NCI-H128 (cell line): ENCODE data around the gene PACRG.
"Not testable (repeated sequence)": the region's sequence is repeated elsewhere in the genome, so short reads cannot be mapped to it uniquely, and the experiment has no call there.

Experiments
- DNase-seq: peaks from one replicate; lab custom pipeline; 2025; ENCODE audit not compliant: unreplicated experiment; lab: John Stamatoyannopoulos, UW

The PACRG gene

DNA sequence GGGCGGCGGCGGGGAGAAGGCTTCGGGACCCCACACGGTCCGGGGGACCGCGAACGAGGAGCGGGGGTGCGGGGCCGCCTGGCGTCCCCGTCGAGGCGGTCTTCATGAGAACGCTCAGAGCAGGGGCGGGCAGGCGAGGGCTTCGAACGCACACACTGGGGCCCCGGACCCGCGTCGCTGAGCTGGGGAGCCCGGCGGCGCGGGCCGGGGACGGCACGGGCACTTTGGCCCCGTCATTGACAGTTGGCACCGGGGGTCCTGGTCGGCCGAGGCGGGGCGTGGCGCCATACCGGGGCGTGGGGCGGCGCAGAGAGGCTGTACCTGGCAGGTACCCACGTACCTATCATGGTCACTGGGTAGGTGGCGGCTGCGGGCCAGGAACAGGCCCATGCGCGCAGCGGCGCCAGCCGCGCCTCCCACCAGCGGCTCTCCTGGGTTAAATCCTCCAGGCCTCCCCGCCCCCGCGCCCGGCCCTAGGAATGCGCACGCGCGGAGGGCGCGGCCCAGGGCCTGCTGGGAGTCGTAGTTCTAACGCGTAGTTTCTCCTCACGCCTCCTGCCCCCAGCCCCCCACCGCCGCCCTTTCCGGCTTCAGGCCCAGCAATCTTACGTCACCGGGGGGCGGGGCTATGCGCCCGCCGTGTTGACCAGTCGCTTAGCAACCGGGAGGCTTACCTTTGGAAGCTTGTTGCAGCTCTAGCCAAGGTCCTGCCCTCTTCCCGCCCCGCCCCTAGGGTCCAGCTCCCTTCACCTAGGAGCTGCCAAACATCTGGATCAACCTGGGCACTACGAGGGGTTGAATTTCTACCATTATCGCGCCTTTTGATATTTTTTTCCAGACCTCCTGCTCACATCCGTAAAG lies at the start of gene PACRG, which contains the start of gene PRKN:
Gene PACRG (plus strand): TSS at position 653 of the 861 bp plus-strand sequence.
Gene PRKN (minus strand): TSS at position 445 of the 861 bp plus-strand sequence.
- DNase-seq, result peak; percentile 95

- not testable (repeated sequence) for DNase-seq
Measured at GRCh38 chr6:162678896-162679295, 48.9 kb upstream of the PACRG start.

GRCh38 chr6:162679681-162680080 lies 48.1 kb upstream of the PACRG start:
- DNase-seq, result no peak

DNA sequence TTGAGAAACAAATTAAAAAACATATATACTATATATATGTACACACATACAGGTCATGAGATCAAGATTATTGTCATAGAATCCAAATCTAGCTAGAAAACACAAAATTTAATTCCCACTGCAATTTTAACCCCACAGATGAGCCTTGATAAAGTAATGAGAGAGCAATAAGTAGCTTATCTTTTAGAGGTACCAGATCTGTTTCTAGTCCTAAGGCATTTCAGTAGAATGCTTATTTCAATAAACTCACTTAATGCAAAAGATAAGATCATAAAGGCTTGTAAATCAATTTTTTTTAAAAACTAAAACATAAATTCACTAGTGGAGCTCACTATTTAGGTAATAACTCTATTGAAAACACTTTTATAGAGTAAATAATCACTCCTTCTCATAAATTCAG lies 47.4 kb upstream of the PACRG start:
- no peak for DNase-seq

DNA sequence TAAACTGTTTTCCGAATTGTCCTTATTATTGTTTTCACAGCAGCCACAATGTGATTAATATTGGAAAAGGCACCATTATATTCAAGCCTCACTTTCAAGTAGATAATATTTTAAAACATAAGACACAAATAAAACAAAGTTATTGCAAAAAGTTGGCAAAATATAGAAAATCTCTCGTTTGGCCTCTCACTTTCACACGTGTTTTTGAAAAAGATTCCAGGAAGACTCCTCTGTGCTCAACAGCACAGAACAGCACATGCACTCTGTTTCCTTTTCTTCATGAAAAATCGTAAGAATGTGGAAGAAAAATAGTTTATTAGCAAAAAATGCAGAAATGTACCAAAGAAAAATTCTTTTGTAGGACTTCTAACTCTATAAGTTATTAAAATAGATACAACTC lies 46.9 kb upstream of the PACRG start:
- DNase-seq, result no peak

- DNase-seq, result no peak
Measured at GRCh38 chr6:162681447-162681846, 46.3 kb upstream of the PACRG start.

- no peak for DNase-seq
Measured at GRCh38 chr6:162683135-162683534, 44.6 kb upstream of the PACRG start.

- DNase-seq, result no peak
Measured at GRCh38 chr6:162684052-162684451, 43.7 kb upstream of the PACRG start.

DNA sequence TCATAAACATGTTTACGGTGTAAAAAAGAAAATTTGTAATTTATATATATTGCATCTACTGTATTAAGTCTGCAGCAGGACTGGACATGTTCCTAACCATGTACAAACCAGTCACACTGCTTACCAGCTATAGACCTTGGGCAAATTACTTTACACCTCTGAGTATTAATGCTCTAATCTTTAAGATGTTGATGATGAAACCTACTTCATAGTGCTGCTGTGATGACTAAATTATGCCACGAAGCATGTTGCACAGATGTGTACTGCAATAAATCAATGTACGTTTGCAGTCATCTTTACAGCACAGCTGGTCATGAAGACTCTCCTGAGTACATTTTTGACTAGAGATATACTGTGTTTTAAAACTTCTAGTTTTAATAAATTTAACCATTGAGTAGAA lies 42.8 kb upstream of the PACRG start:
- no peak for DNase-seq

GRCh38 chr6:162685586-162685985 lies 42.2 kb upstream of the PACRG start:
- no peak for DNase-seq

GRCh38 chr6:162688751-162689345 lies 38.9 kb upstream of the PACRG start:
- no peak for DNase-seq

- no peak for DNase-seq
Measured at GRCh38 chr6:162690158-162690557, 37.6 kb upstream of the PACRG start.

DNA sequence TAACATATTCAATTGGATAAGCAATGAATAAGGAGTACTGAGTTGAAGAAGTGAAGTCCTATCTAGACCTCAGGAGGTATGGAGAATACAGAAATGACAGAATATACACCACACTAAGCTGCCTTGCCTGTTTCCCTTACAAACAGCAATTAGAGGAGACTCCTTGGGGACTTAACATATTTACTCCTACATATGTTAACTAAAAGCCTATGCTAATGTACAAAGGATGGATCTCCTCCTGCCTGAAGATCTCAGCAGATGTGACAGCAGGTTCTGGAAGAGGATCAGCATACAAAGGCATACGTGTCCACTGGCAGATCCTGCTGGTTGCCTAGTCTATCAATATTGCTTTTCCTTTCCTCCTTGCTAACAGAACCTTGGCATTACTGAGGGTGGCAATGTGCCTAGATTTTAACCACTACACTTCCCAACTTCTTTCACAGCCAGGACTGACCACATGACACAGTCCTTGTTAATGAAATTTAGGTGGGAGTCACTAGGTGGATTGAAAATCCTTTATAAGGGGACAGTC lies 29.8 kb upstream of the PACRG start:
- no peak for DNase-seq

DNA sequence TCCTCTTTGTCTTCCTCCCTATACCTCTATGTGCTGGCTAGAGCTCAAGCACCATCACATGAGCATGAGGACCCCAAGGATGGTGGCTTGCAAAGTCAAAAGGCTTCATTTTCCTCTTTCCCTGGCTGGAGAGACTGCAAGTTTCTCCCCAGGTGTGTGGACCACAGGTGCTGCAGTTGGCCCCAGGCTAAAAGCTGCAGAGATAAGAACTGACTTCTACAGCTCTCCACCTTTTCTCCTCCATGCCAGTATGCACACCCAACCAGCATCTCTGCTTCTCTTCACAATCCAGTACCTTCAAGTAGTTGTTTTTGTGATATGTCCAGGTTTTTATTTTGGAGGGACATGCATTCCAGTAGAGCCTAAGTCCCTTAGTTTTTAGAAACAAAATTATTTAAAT lies 29.3 kb upstream of the PACRG start:
- DNase-seq, result no peak

- DNase-seq, result no peak
Measured at GRCh38 chr6:162699961-162700360, 27.8 kb upstream of the PACRG start.

DNA sequence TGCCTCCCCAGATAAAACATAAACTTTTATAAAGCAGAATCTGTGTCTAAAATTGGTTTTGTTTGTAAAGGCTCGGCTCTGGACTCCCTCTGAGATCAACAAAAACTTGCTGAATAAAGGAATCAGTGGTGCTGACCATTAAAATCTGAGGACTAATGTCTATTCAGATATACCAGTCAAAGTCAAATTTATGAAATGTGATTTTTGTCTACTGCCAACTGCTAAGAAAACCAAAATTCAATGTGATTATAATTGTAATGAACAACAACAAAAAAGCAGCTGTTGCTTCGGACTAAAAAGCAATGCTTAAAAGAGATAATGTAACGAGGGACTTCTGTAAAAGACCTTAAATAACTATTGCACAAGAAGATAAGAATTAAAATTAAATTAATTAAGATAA lies 26.8 kb upstream of the PACRG start:
- DNase-seq, result no peak

DNA sequence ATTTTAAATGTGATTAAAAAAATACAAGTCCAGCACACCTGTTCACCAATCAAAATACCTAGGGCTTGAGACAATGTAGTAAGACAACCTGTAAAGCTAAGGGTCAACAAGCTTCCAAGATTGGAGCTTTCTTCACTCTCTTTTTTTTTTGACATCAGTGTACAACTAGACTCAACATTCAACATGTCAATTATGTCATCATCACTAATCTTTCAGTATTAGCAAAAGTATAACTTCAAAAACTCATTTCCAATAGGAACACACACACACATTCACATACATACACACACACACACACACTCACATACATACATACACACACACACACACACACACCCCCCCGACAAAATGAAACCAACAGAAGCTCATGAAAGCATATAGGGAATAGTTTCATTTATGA lies 26.2 kb upstream of the PACRG start:
- DNase-seq, result no peak

DNA sequence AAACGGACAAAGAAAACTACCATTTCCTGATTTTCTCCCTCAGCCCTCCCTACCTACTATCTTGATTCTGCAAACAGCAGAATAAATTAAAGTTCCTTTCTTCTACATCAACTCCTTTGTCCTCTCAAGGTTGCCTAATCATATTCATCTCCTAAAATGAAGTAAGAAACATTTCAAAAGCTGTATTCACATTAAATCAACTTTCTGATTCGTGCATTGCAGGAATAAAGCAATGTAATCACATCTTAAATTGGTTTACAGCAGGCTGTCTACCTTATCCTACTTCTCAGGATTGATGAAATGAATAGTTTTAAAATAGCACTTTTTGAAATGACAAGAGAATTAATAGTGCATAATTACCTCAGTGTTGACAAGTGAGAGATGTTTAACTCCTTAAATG lies 25.3 kb upstream of the PACRG start:
- DNase-seq, result no peak

- DNase-seq, result no peak
Measured at GRCh38 chr6:162704001-162704400, 23.8 kb upstream of the PACRG start.

DNA sequence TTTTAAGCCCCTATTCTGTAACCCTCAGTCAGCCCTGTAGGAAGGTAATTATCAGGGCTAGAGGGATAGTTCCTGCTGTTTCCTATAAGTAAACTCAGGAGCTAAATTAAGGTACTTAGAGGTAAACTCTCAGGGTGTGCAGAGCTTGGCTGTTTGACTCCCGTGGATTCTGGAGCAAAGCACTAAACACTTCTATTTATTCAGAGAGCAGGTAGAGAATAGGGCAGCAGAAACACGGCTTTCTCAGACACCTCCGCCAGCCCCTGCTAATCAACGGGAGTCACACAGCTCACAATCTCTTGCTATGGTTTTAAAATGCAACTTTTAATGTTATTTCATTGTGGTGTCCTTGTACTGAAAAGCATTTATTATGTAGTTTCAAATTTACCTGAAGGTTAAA lies 22.0 kb upstream of the PACRG start:
- no peak for DNase-seq

- DNase-seq, result no peak
Measured at GRCh38 chr6:162706232-162706631, 21.5 kb upstream of the PACRG start.

DNA sequence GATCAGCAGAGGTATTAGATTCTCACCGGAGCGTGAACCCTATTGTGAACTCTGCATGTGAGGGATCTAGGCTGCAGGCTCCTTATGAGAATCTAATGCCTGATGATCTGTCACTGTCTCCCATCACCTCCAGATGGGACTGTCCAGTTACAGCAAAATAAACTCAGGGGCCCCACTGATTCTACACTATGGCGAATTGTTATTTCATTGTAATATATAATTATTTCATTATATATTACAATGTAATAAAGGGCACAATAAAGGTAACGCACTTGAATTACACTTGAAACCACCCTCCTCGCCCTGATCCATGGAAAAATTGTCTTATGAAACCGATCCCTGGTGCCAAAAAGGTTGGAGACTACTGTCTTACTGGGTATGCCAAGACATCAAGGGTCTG lies 18.8 kb upstream of the PACRG start:
- DNase-seq, result peak; percentile 69
